Measurements from ENCODE around the gene BPIFB4. TPM values are rescaled to one million over a fixed set of nuclear protein-coding genes. Genes with fewer than 3 reads are reported as not detected.

The BPIFB4 gene
- total and polyA plus RNA-seq, 2 donors (not counting 1 experiment from before 2014, with no cell fraction given) = not detected

DNA sequence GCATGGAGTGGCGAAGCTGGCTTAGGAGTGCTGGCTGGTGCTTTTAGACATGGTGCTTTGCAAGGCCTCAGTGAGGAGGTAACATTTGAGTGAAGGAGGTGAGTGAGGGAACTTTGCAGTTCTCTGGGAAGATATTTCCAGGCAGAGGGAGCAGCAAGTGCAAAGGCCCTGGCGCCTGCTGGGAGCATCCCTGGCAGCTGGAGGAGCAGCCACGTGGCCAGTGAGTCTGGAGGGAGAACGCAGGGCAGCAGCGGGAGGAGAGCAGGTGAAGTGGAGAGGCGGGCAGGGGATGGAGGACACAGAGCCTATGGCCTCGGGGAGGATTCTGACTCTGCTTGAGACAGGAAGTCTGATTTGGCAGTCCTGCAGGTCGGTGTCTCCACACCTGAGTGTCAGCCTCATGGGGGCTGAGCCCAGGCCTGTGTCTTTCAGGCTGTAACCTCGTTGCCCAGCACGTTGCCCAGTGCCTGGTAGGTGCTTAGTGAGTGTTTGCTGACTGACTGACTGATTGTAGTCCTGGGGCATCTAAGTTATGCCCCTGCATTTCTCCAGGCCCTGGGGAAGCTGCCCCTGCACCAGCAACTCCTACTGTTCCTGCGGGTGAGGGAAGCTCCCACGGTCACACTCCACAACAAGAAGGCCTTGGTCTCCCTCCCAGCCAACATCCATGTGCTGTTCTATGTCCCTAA, 11.0 kb upstream of the BPIFB4 start:
- ChIA-PET POLR2A (no interaction called here), CTCF (interaction anchor here (1.1 kb wide), 1 partner anchor 166 kb away, joined by 3 read pairs; no protein-coding TSS in a partner anchor)
- TF ChIP-seq, protein P1, sequence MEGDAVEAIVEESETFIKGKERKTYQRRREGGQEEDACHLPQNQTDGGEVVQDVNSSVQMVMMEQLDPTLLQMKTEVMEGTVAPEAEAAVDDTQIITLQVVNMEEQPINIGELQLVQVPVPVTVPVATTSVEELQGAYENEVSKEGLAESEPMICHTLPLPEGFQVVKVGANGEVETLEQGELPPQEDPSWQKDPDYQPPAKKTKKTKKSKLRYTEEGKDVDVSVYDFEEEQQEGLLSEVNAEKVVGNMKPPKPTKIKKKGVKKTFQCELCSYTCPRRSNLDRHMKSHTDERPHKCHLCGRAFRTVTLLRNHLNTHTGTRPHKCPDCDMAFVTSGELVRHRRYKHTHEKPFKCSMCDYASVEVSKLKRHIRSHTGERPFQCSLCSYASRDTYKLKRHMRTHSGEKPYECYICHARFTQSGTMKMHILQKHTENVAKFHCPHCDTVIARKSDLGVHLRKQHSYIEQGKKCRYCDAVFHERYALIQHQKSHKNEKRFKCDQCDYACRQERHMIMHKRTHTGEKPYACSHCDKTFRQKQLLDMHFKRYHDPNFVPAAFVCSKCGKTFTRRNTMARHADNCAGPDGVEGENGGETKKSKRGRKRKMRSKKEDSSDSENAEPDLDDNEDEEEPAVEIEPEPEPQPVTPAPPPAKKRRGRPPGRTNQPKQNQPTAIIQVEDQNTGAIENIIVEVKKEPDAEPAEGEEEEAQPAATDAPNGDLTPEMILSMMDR (IDR thresholded peaks at IDR 0.05) = no peak
- TF ChIP-seq EZH2 (IDR thresholded peaks at IDR 0.05; ENCODE audit: borderline replicate concordance, insufficient read depth, low read depth, low read length, poor library complexity, severe bottlenecking) = no peak
- no peaks in the 10 kb centered on the region for H3K9me3 Mint-ChIP-seq (ENCODE audit: insufficient read depth)
- H3K27ac Mint-ChIP-seq = no peak overlapping the region
- H3K4me1 Mint-ChIP-seq = no peaks in the 10 kb centered on the region
- Histone ChIP-seq H3K27ac (ENCODE audit: low read length in 2 of 2) (no peak overlapping the region), H3K36me3 (replicated peaks in 1 of 2; ENCODE audit: control extremely low read depth in 1 of 2, control insufficient read depth in 1 of 2, extremely low read depth in 1 of 2, insufficient read depth in 2 of 2, low read length in 1 of 2) (no peaks in the 10 kb centered on the region), H3K4me3 (ENCODE audit: control extremely low read depth in 1 of 5, extremely low read depth in 1 of 5, insufficient read depth in 1 of 5, low read depth in 2 of 5, low read length in 4 of 5) (no peak overlapping the region), H3K79me2 (ENCODE audit: control insufficient read depth, insufficient read depth, low read length) (no peaks in the 10 kb centered on the region), H2AFZ (ENCODE audit: insufficient read depth, low read depth, low read length, poor library complexity, severe bottlenecking) (no peak overlapping the region), H3K9ac (ENCODE audit: low read length) (no peak overlapping the region), H4K20me1 (ENCODE audit: control insufficient read depth, insufficient read depth, low read length, poor library complexity, severe bottlenecking) (no peaks in the 10 kb centered on the region), H3K27me3 (replicated peaks in 1 of 4; ENCODE audit: control extremely low read depth in 1 of 4, control insufficient read depth in 3 of 4, insufficient read depth in 4 of 4, low read length in 3 of 4) (no peaks in the 10 kb centered on the region), H3K4me2 (replicated peaks; ENCODE audit: low read depth, low read length, poor library complexity, severe bottlenecking) (no peak overlapping the region), H3K4me1 (ENCODE audit: control insufficient read depth in 2 of 2, insufficient read depth in 2 of 2, low read length in 2 of 2) (no peaks in the 10 kb centered on the region), H3K9me3 (ENCODE audit: control extremely low read depth in 1 of 3, control insufficient read depth in 2 of 3, insufficient read depth in 1 of 3, low read length in 2 of 3) (no peaks in the 10 kb centered on the region)
- no peak for DNase-seq
- H3K27me3 Mint-ChIP-seq = peaks cover 7% of the 10 kb centered on the region
- no peak overlapping the region for H3K4me3 Mint-ChIP-seq
- no peak for ATAC-seq (ENCODE audit: low read depth)
- intact Hi-C loops (cut with micrococcal nuclease) = no loop called here
- WGBS (ENCODE audit: insufficient coverage) = 90% methylated on average over 12 of the region's 12 CpGs

DNA sequence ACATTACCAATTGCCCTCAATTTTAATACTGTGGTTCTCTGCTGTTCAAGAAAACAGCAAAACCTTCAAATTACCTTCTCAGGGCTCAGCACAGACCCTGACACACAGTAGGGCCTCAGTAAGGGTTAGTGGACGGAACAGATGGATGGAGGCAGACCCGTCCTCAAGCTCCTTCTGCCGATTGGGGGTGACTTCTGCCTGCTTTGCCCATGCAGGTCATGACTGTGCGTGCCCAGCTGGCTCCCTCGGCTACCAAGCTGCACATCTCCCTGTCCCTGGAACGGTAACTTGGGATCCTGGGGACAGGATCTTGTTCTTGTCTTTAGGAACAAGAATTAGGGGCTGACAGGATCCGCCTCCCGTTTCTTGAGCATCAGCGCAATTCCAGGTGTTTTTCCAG, 9.8 kb upstream of the BPIFB4 start:
- Histone ChIP-seq H3K27me3 (replicated peaks in 1 of 4; ENCODE audit: control extremely low read depth in 1 of 4, control insufficient read depth in 3 of 4, insufficient read depth in 4 of 4, low read length in 3 of 4) (no peaks in the 10 kb centered on the region), H3K9ac (ENCODE audit: low read length) (no peak overlapping the region), H3K36me3 (replicated peaks in 1 of 2; ENCODE audit: control extremely low read depth in 1 of 2, control insufficient read depth in 1 of 2, extremely low read depth in 1 of 2, insufficient read depth in 2 of 2, low read length in 1 of 2) (no peaks in the 10 kb centered on the region), H3K4me2 (replicated peaks; ENCODE audit: low read depth, low read length, poor library complexity, severe bottlenecking) (no peak overlapping the region), H3K4me3 (ENCODE audit: control extremely low read depth in 1 of 5, extremely low read depth in 1 of 5, insufficient read depth in 1 of 5, low read depth in 2 of 5, low read length in 4 of 5) (no peak overlapping the region), H3K79me2 (ENCODE audit: control insufficient read depth, insufficient read depth, low read length) (no peaks in the 10 kb centered on the region), H4K20me1 (ENCODE audit: control insufficient read depth, insufficient read depth, low read length, poor library complexity, severe bottlenecking) (no peaks in the 10 kb centered on the region), H3K9me3 (ENCODE audit: control extremely low read depth in 1 of 3, control insufficient read depth in 2 of 3, insufficient read depth in 1 of 3, low read length in 2 of 3) (no peaks in the 10 kb centered on the region), H2AFZ (ENCODE audit: insufficient read depth, low read depth, low read length, poor library complexity, severe bottlenecking) (no peak overlapping the region), H3K4me1 (ENCODE audit: control insufficient read depth in 2 of 2, insufficient read depth in 2 of 2, low read length in 2 of 2) (no peaks in the 10 kb centered on the region), H3K27ac (ENCODE audit: low read length in 2 of 2) (no peak overlapping the region)
- Mint-ChIP-seq H3K4me3 (no peak overlapping the region), H3K4me1 (no peaks in the 10 kb centered on the region), H3K27ac (no peak overlapping the region), H3K27me3 (peaks cover 7% of the 10 kb centered on the region), H3K9me3 (ENCODE audit: insufficient read depth) (no peaks in the 10 kb centered on the region)
- intact Hi-C loops (cut with micrococcal nuclease) = no loop called here
- ChIA-PET POLR2A (no interaction called here), CTCF (no interaction called here)
- 89% methylated on average over 9 of the region's 9 CpGs for WGBS (ENCODE audit: insufficient coverage)
- DNase-seq = no peak
- no peak for ATAC-seq (ENCODE audit: low read depth)
- TF ChIP-seq EZH2 (IDR thresholded peaks at IDR 0.05; ENCODE audit: borderline replicate concordance, insufficient read depth, low read depth, low read length, poor library complexity, severe bottlenecking) = no peak
- TF ChIP-seq, protein P1 (IDR thresholded peaks at IDR 0.05) = no peak
